Measurements from ENCODE around the gene FAM184A. TPM values are rescaled to one million over a fixed set of nuclear protein-coding genes. Genes with fewer than 3 reads are reported as not detected.

FAM184A gene
- total and polyA plus RNA-seq, 2 of the 8 experiments (the other 6 are each of a cell fraction or from before 2014, with no cell fraction given), result 6.3 to 11.3 TPM

DNA sequence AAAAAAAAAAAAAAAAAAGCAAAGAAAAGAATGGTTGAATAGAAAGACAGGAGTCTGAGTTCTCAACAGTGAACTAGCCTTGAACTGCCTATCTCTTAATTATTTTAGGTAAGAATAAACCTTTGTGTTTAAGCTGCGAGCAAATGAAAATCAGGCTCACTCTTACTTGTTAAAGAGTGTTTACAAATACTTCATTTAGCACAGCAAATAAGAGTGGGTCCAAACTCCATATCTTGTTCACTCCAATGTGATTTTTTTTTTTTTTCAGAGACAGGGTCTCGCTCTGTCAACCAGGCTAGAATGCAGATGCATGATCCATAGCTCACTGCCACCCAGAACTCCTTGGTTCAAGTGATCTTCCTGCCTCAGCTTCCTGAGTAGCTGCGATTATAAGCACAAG is 155.4 kb downstream of the FAM184A start:
- Histone ChIP-seq H4K91ac (replicated peaks; ENCODE audit: insufficient read length, low read length) (no peak overlapping the region), H2BK15ac (ENCODE audit: low read length) (no peak overlapping the region), H3K14ac (ENCODE audit: insufficient read length) (no peak overlapping the region), H2BK20ac (ENCODE audit: low read length) (no peak overlapping the region), H2AK5ac (ENCODE audit: low read depth, low read length) (no peak overlapping the region), H3K4me2 (ENCODE audit: insufficient read depth in 1 of 2, low read depth in 2 of 2, low read length in 2 of 2) (no peak overlapping the region), H3K79me2 (ENCODE audit: control insufficient read depth in 1 of 2, insufficient read depth in 2 of 2, low read length in 2 of 2) (no peaks in the 10 kb centered on the region), H3K9ac (replicated peaks in 1 of 4; ENCODE audit: extremely low read depth in 1 of 4, low read depth in 3 of 4, low read length in 3 of 4) (no peak overlapping the region), H4K20me1 (replicated peaks in 1 of 2; ENCODE audit: control insufficient read depth in 1 of 2, insufficient read depth in 2 of 2, low read length in 2 of 2) (no peaks in the 10 kb centered on the region), H3K27me3 (replicated peaks in 1 of 4; ENCODE audit: control insufficient read depth in 3 of 4, extremely low read depth in 1 of 4, insufficient read depth in 3 of 4, low read length in 3 of 4) (no peaks in the 10 kb centered on the region), H3K23ac (ENCODE audit: insufficient read length) (no peak overlapping the region), H3K4me3 (ENCODE audit: extremely low read depth in 1 of 4, insufficient read depth in 2 of 4, low read depth in 3 of 4, low read length in 4 of 4) (no peak overlapping the region), H3K56ac (replicated peaks; ENCODE audit: insufficient read length, low read depth, low read length) (no peak overlapping the region), H3K36me3 (ENCODE audit: control insufficient read depth in 2 of 4, insufficient read depth in 4 of 4, low read length in 3 of 4) (peaks cover 2 to 42% (median 26%) of the 10 kb centered on the region in 4 experiments; a peak in 6 of 8 replicates), H3K4me1 (replicated peaks in 1 of 4; ENCODE audit: control insufficient read depth in 3 of 4, insufficient read depth in 4 of 4, low read length in 3 of 4) (no peaks in the 10 kb centered on the region), H3K27ac (ENCODE audit: low read depth, low read length) (no peak overlapping the region), H2BK120ac (replicated peaks; ENCODE audit: low read depth, low read length) (no peak overlapping the region), H2BK12ac (ENCODE audit: low read depth, low read length) (no peak overlapping the region), H3K23me2 (ENCODE audit: low read depth, low read length) (no peaks in the 10 kb centered on the region), H4K5ac (ENCODE audit: insufficient read length, low read depth, low read length) (no peak overlapping the region), H2AFZ (ENCODE audit: low read length) (no peak overlapping the region), H3K4ac (replicated peaks; ENCODE audit: insufficient read length, low read depth, low read length) (no peak overlapping the region), H2BK5ac (ENCODE audit: low read depth, low read length) (no peak overlapping the region), H3K9me3 (ENCODE audit: insufficient read depth in 2 of 2, low read depth in 1 of 2, low read length in 1 of 2) (no peaks in the 10 kb centered on the region), H3K79me1 (ENCODE audit: low read depth, low read length) (no peaks in the 10 kb centered on the region), H4K8ac (ENCODE audit: extremely low read depth, insufficient read depth, low read length) (no peak overlapping the region), H3K18ac (ENCODE audit: extremely low read depth, low read length) (no peak overlapping the region)
- CTCF ChIA-PET (ENCODE audit: partially characterized antibody), result interaction anchor here (0.9 to 1.4 kb wide), 3 partner anchors 45 to 357 kb away, joined by 3 to 4 read pairs (median 3); no protein-coding TSS in a partner anchor
- POLR2A ChIA-PET (ENCODE audit: partially characterized antibody), result interaction anchor here (0.6 to 1.2 kb wide), 4 partner anchors 11 to 281 kb away, joined by 3 to 4 read pairs (median 4); partner anchors contain the start of gene MCM9
- 97% methylated on average over 3 of the region's 3 CpGs; no CpG with 5 or more reads in 1 of the 2 experiments for WGBS, 2 experiments (ENCODE audit: extremely low coverage in 1 of 2, insufficient coverage in 1 of 2, insufficient read length in 1 of 2, insufficient replicate concordance in 2 of 2, low coverage in 1 of 2, low lambda C conversion rate in 2 of 2, missing lambda C conversion rate in 1 of 2)
- FAIRE-seq (no peak), DNase-seq (ENCODE audit: low read depth in 1 of 2, low spot score in 2 of 2) (no peak)
- TF ChIP-seq POLR2A (IDR thresholded peaks at IDR 0.05; ENCODE audit: control extremely low read depth in 1 of 2, low read depth in 2 of 2, low read length in 2 of 2) (no peak), PHF8 (conservative IDR thresholded peaks at IDR 0.05; ENCODE audit: low read depth, low read length) (no peak), SP2 (IDR thresholded peaks at IDR 0.05; ENCODE audit: low read length) (no peak), BACH1 (IDR thresholded peaks at IDR 0.05; ENCODE audit: low read length) (no peak), TBP (IDR thresholded peaks at IDR 0.05; ENCODE audit: low read depth, low read length) (no peak), CBX8 (IDR thresholded peaks at IDR 0.05; ENCODE audit: borderline replicate concordance, low read depth, low read length) (no peak), SP4 (IDR thresholded peaks at IDR 0.05; ENCODE audit: low read length) (no peak), RNF2 (IDR thresholded peaks at IDR 0.05; ENCODE audit: borderline replicate concordance, low read depth, low read length, missing control alignments, poor library complexity, severe bottlenecking) (no peak), CTBP2 (IDR thresholded peaks at IDR 0.05; ENCODE audit: borderline replicate concordance, insufficient read depth, insufficient read length, low read length) (no peak)
